ENCODE measurements around the gene PYGB.
"Not testable (repeated sequence)": the region's sequence is repeated elsewhere in the genome, so short reads cannot be mapped to it uniquely, and the experiment has no call there.

Gene PYGB

DNA sequence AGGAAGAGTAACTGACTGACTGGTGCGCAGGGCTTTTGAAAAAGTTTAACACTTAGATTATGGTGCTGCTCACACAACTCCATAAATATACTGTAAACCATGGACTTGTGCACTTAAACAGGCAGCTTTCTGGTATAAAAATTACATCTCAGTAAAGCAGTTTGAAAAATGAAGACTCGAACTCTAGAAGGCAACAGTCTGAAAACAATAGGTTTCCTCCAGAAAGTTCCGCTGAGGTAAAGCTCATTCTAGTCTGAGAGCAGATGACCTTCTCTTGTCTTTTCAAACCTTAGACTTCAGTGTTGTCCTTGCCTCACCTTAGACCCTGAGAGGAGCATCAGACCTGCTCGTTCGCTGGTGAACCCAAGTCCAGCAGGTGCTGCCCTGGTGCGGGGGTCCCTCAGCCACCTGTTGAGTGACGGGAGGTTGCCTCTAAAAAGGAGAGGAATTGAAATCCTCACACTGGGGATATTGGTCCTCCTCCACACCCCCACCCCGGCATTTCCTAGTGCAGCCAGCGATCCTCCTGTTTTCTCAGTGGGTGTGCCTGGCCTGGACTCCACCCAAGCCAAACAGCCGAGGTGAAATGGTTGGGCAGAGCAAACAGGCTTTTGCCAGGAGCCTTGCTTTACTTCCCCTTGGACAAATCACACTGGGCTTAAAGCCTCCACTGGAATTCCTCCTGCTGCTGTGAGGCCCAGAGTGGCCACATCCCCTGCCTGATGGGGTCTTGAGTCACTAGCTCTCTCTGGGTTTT, 14.7 kb upstream of the PYGB start:
- Histone ChIP-seq H3K27me3 (ENCODE audit: insufficient read depth, low read depth) (no peaks in the 10 kb centered on the region), H3K4me2 (no peak overlapping the region), H3K9ac (no peak overlapping the region), H4K20me1 (ENCODE audit: insufficient read depth) (no peaks in the 10 kb centered on the region), H3K36me3 (ENCODE audit: insufficient read depth) (no peaks in the 10 kb centered on the region), H2AFZ (ENCODE audit: low read depth) (no peak overlapping the region), H3K27ac (no peak overlapping the region), H3K4me3 (IDR thresholded peaks at IDR 0.05; ENCODE audit: insufficient read depth, low read depth, low read length) (no peak overlapping the region), H3K79me2 (ENCODE audit: insufficient read depth, low read depth) (no peaks in the 10 kb centered on the region), H3K4me1 (ENCODE audit: low read depth, poor library complexity, severe bottlenecking) (no peaks in the 10 kb centered on the region)
- TF ChIP-seq, protein P1, sequence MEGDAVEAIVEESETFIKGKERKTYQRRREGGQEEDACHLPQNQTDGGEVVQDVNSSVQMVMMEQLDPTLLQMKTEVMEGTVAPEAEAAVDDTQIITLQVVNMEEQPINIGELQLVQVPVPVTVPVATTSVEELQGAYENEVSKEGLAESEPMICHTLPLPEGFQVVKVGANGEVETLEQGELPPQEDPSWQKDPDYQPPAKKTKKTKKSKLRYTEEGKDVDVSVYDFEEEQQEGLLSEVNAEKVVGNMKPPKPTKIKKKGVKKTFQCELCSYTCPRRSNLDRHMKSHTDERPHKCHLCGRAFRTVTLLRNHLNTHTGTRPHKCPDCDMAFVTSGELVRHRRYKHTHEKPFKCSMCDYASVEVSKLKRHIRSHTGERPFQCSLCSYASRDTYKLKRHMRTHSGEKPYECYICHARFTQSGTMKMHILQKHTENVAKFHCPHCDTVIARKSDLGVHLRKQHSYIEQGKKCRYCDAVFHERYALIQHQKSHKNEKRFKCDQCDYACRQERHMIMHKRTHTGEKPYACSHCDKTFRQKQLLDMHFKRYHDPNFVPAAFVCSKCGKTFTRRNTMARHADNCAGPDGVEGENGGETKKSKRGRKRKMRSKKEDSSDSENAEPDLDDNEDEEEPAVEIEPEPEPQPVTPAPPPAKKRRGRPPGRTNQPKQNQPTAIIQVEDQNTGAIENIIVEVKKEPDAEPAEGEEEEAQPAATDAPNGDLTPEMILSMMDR (conservative IDR thresholded peaks at IDR 0.05; ENCODE audit: low read depth, low read length): no peak

DNA sequence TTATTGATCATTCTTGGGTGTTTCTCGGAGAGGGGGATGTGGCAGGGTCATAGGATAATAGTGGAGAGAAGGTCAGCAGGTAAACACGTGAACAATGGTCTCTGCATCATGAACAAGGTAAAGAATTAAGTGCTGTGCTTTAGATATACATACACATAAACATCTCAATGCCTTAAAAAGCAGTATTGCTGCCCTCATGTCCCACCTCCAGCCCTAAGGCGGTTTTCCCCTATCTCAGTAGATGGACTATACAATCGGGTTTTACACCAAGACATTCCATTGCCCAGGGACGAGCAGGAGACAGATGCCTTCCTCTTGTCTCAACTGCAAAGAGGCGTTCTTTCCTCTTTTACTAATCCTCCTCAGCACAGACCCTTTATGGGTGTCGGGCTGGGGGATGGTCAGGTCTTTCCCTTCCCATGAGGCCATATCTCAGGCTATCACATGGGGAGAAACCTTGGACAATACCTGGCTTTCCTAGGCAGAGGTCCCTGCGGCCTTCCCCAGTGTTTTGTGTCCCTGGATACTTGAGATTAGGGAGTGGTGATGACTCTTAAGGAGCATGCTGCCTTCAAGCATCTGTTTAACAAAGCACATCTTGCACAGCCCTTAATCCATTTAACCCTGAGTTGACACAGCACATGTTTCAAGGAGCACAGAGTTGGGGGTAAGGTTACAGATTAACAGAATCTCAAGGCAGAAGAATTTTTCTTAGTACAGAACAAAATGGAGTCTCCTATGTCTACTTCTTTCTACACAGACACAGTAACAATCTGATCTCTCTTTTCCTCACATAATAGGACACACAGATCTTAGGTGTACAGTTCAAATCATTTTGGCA, 13.7 kb upstream of the PYGB start:
- H3K4me3 ChIP-seq (IDR thresholded peaks at IDR 0.05; ENCODE audit: insufficient read depth, low read depth, low read length); H3K27me3 ChIP-seq (ENCODE audit: insufficient read depth, low read depth); H3K4me1 ChIP-seq (ENCODE audit: low read depth, poor library complexity, severe bottlenecking); H3K9ac ChIP-seq; H3K27ac ChIP-seq; H3K4me2 ChIP-seq; H3K36me3 ChIP-seq (ENCODE audit: insufficient read depth); H3K79me2 ChIP-seq (ENCODE audit: insufficient read depth, low read depth); H4K20me1 ChIP-seq (ENCODE audit: insufficient read depth); H2AFZ ChIP-seq (ENCODE audit: low read depth): not testable (repeated sequence)

DNA sequence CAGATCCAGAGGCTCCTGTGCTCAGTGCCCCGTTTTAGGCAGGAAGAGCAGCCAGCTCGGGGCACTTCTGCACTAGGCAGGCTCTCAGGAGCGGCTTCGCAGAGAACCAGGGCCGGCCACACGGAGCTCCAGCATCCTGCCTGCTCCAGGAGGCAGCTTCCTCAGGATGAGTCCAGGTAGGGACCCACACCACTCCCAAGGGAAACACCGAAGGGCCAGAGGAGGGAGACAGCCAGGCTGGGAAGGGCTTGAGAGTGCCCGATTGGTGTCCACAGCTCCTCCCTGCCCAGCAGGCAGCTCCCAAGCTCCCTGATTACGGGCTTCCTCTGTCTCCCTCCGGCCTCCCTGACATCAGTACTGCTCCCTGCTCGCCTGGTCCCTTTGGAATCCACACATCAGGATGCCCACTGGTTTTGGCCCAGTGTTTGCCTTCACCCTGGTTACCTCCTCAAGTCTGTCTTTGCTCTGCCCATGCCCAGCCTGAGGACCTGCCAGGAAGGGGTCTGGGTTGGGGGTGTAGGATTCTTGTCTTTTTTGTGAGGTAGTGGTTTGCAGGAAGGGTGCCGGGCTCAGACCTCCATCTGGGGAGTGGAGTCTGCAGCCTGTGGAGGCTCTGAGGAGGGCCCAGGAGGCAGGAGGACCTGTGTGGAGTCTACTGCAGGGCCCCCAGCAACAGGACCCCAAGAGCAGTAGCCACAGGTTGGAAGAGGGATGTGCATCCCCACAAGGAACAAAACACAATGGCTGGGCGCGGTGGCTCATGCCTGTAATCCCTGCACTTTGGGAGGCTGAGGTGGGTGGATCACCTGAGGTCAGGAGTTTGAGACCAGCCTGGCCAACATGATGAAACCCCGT, 11.2 kb upstream of the PYGB start:
- Histone ChIP-seq H3K9ac (no peak overlapping the region), H3K4me1 (ENCODE audit: low read depth, poor library complexity, severe bottlenecking) (no peaks in the 10 kb centered on the region), H3K27ac (no peak overlapping the region)

DNA sequence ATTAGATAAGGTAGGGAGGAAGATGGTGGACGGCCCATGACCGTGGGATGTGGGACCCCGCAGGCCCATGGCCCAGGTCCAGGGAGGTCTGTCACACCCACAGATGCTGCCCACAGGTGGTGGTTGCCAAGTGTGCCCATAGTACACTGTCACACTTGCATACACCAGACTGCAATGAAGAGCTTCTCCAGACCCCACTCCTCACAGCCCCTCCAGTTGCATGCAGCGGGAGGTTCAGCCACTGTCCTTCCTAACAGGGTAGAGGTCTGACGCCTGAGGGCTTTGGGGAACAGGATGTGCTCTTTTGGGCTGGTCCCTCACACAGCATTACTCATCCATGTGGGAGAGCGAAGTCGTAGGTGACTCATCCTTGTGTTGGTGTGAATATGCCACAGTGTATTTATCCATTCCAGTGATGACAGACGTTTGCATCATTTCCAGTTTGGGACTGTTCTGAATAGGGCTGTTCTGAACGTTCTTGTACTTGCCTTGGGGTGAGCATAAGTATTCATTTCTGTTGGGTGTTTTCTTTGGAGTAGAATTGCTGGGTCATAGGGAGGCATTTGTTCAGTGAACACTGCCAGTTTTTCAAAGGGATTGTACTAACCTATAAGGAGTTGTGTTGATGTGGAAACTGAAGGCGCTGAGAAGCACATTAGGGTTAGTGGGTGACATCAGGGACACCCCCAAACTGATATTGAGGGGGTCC, 10.1 kb upstream of the PYGB start:
- TF ChIP-seq, protein P1 (conservative IDR thresholded peaks at IDR 0.05; ENCODE audit: low read depth, low read length): no peak
- Histone ChIP-seq H3K36me3 (ENCODE audit: insufficient read depth) (no peaks in the 10 kb centered on the region), H3K9ac (no peak overlapping the region)

More for the DNA sequence above, 11.2 kb upstream of the PYGB start:
- no peaks in the 10 kb centered on the region for H3K27me3 ChIP-seq (ENCODE audit: insufficient read depth, low read depth)
- no peaks in the 10 kb centered on the region for H4K20me1 ChIP-seq (ENCODE audit: insufficient read depth)
- no peak overlapping the region for H3K4me3 ChIP-seq (IDR thresholded peaks at IDR 0.05; ENCODE audit: insufficient read depth, low read depth, low read length)
- no peaks in the 10 kb centered on the region for H3K79me2 ChIP-seq (ENCODE audit: insufficient read depth, low read depth)
- no peak overlapping the region for H3K4me2 ChIP-seq
- TF ChIP-seq, protein P1 (conservative IDR thresholded peaks at IDR 0.05; ENCODE audit: low read depth, low read length): no peak
- H3K36me3 ChIP-seq (ENCODE audit: insufficient read depth): no peaks in the 10 kb centered on the region
- H2AFZ ChIP-seq (ENCODE audit: low read depth): no peak overlapping the region

More for the DNA sequence above, 10.1 kb upstream of the PYGB start:
- no peaks in the 10 kb centered on the region for H3K79me2 ChIP-seq (ENCODE audit: insufficient read depth, low read depth)
- no peak overlapping the region for H3K4me3 ChIP-seq (IDR thresholded peaks at IDR 0.05; ENCODE audit: insufficient read depth, low read depth, low read length)
- no peak overlapping the region for H2AFZ ChIP-seq (ENCODE audit: low read depth)
- H3K27me3 ChIP-seq (ENCODE audit: insufficient read depth, low read depth): no peaks in the 10 kb centered on the region
- H4K20me1 ChIP-seq (ENCODE audit: insufficient read depth): no peaks in the 10 kb centered on the region
- no peak overlapping the region for H3K27ac ChIP-seq
- no peaks in the 10 kb centered on the region for H3K4me1 ChIP-seq (ENCODE audit: low read depth, poor library complexity, severe bottlenecking)
- no peak overlapping the region for H3K4me2 ChIP-seq

All from KMS-11 (cell line).